Measurements from ENCODE around the gene COPZ2. TPM values are rescaled to one million over a fixed set of nuclear protein-coding genes. Genes with fewer than 3 reads are reported as not detected.

Gene COPZ2
- total RNA-seq, 2 donors from 2014 or later: 4.3 to 9.9 TPM

GRCh38 chr17:48054238-48055185 lies 16.9 kb upstream of the COPZ2 start:
- H3K4me1 ChIP-seq: peaks cover 50% of the 10 kb centered on the region
- H3K36me3 ChIP-seq: peaks cover 8% of the 10 kb centered on the region
- H3K27ac ChIP-seq: no peak overlapping the region
- intact Hi-C loops (cut with DNase I): no loop called here
- TF ChIP-seq, protein P1, sequence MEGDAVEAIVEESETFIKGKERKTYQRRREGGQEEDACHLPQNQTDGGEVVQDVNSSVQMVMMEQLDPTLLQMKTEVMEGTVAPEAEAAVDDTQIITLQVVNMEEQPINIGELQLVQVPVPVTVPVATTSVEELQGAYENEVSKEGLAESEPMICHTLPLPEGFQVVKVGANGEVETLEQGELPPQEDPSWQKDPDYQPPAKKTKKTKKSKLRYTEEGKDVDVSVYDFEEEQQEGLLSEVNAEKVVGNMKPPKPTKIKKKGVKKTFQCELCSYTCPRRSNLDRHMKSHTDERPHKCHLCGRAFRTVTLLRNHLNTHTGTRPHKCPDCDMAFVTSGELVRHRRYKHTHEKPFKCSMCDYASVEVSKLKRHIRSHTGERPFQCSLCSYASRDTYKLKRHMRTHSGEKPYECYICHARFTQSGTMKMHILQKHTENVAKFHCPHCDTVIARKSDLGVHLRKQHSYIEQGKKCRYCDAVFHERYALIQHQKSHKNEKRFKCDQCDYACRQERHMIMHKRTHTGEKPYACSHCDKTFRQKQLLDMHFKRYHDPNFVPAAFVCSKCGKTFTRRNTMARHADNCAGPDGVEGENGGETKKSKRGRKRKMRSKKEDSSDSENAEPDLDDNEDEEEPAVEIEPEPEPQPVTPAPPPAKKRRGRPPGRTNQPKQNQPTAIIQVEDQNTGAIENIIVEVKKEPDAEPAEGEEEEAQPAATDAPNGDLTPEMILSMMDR (IDR thresholded peaks at IDR 0.05): no peak
- no peaks in the 10 kb centered on the region for H3K9me3 ChIP-seq
- H3K9ac ChIP-seq (ENCODE audit: low read depth in 2 of 2, low read length in 2 of 2): no peak overlapping the region
- DNase-seq: peak; percentile 64
- H3K27me3 ChIP-seq: no peaks in the 10 kb centered on the region
- H3K4me3 ChIP-seq: no peak overlapping the region

GRCh38 chr17:48053758-48054237 lies 16.2 kb upstream of the COPZ2 start:
- Histone ChIP-seq H3K9ac (ENCODE audit: low read depth in 2 of 2, low read length in 2 of 2) (peak overlapping the region; percentile 14 to 38), H3K36me3 (peaks cover 8% of the 10 kb centered on the region), H3K9me3 (no peaks in the 10 kb centered on the region), H3K27ac (no peak overlapping the region), H3K27me3 (no peaks in the 10 kb centered on the region), H3K4me3 (no peak overlapping the region), H3K4me1 (peaks cover 50% of the 10 kb centered on the region)
- DNase-seq: no peak
- intact Hi-C loops (cut with DNase I): no loop called here
- TF ChIP-seq, protein P1 (IDR thresholded peaks at IDR 0.05): no peak

DNA sequence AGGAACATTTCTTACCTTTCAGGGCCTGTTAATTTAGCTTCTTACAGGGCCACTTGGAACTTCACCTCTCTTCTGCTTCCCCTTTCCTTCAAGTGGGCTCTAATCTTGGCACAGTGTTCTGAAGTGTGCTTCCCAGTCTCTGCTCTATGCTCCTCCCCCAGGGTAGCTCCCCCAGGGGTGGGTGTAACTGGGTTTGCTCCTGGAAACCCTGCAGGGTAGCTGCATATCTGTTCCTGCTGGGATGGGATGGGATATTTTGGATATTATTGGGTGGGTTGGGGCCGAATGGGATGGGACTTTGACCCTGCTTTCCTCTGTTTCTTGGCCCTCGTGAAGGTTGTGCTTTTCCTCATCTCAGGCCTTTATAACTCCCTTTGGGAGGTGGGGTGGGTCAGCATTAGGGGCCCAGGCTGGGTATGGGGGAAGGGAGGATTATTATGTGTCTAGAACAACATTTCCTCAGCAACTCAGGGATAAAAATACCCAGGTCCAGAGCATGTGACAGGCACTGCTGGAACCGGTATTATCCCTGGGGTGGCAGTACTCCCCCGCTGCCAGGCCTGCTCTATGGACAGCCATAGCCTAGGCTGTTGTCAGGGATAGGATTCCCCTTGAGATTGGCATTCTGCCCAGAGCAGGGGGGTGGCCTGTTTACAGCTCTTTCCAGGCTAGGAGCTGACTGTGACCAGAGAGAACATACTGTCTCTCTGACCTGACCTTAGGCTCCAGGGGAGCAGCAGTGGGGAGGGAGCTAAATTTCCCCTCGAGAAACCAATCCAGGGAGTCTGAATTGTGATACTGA lies 15.6 kb upstream of the COPZ2 start:
- intact Hi-C loops (cut with DNase I): no loop called here
- Histone ChIP-seq H3K27me3 (no peaks in the 10 kb centered on the region), H3K4me3 (no peak overlapping the region), H3K4me1 (peaks cover 50% of the 10 kb centered on the region), H3K9ac (ENCODE audit: low read depth in 2 of 2, low read length in 2 of 2) (peak overlapping the region; percentile 17 to 38), H3K27ac (no peak overlapping the region), H3K9me3 (no peaks in the 10 kb centered on the region), H3K36me3 (peaks cover 5% of the 10 kb centered on the region)
- TF ChIP-seq, protein P1 (IDR thresholded peaks at IDR 0.05): no peak
- DNase-seq: peak; percentile 48

DNA sequence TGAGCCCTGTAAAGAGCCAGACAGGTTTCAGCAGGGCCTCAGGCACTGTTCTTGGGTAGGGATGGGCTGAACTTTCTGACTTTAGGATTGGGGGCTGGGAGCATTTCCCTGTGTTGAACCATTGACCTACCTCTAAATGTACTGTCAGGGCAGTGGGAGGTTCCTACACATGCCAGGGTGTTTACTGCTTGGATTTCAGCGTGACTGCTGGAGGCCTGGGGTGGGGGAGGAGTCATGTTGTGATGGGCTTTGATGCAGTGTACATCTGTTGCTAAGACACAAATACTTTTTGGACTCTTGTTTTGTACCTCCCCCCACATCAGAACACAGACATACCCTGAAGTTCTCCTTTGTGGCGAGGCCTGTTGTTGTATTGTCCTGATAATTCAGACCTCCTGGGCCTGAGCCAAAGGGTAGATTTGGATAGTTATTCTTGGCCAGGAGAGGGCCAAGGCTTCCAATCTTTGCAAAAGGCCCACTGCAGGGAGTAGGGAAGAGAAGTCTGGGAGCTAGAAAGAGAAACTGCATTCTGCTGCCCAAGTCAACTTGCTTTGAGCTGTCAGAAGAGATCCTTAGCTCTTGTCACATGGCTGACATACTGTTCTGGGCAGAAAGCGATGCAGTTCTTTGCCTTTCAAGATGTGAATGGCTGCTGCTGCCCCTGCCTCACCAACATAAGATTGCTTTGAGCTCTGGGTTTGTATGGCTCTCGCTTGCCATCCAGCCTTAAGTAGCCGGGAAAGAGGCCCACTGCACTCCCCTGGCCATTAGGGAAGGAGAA lies 14.3 kb upstream of the COPZ2 start:
- Histone ChIP-seq H3K9ac (ENCODE audit: low read depth in 2 of 2, low read length in 2 of 2) (peak overlapping the region; percentile 24 to 38), H3K4me1 (peaks cover 54% of the 10 kb centered on the region), H3K4me3 (no peak overlapping the region), H3K27ac (peak overlapping the region; percentile 95), H3K9me3 (no peaks in the 10 kb centered on the region), H3K36me3 (peaks cover 5% of the 10 kb centered on the region), H3K27me3 (no peaks in the 10 kb centered on the region)
- intact Hi-C loops (cut with DNase I): no loop called here
- TF ChIP-seq, protein P1 (IDR thresholded peaks at IDR 0.05): no peak
- DNase-seq: peak; percentile 42

- TF ChIP-seq, protein P1 (IDR thresholded peaks at IDR 0.05): no peak
- no peak overlapping the region for H3K4me3 ChIP-seq
- peak overlapping the region; percentile 95 for H3K27ac ChIP-seq
- H3K9me3 ChIP-seq: no peaks in the 10 kb centered on the region
- H3K27me3 ChIP-seq: no peaks in the 10 kb centered on the region
- intact Hi-C loops (cut with DNase I): no loop called here
- H3K36me3 ChIP-seq: peaks cover 5% of the 10 kb centered on the region
- DNase-seq: no peak
- peak overlapping the region; percentile 29 to 48 for H3K9ac ChIP-seq (ENCODE audit: low read depth in 2 of 2, low read length in 2 of 2)
- H3K4me1 ChIP-seq: peaks cover 56% of the 10 kb centered on the region
These were observed 13.7 kb upstream of the COPZ2 start for GRCh38 chr17:48051283-48051682.

Measured in colonic mucosa (tissue), 4 donors.